ENCODE results near the gene TRDMT1.

TRDMT1 gene

GRCh38 chr10:17179002-17179401, 22.5 kb downstream of the TRDMT1 start:
- DNase-seq (ENCODE audit: low read depth in 2 of 3, low spot score in 2 of 3): no peak

GRCh38 chr10:17178006-17178405, 23.5 kb downstream of the TRDMT1 start:
- DNase-seq (ENCODE audit: low read depth in 2 of 3, low spot score in 2 of 3): no peak

GRCh38 chr10:17177014-17177413, 24.5 kb downstream of the TRDMT1 start:
- no peak for DNase-seq (ENCODE audit: low read depth in 2 of 3, low spot score in 2 of 3)

- DNase-seq (ENCODE audit: low read depth in 2 of 3, low spot score in 2 of 3): no peak
These were observed 25.4 kb downstream of the TRDMT1 start for GRCh38 chr10:17176091-17176490.

- DNase-seq (ENCODE audit: low read depth in 2 of 3, low spot score in 2 of 3): no peak
These were observed 25.9 kb downstream of the TRDMT1 start for GRCh38 chr10:17175551-17175950.

GRCh38 chr10:17174626-17175025, 26.8 kb downstream of the TRDMT1 start:
- no peak for DNase-seq (ENCODE audit: low read depth in 2 of 3, low spot score in 2 of 3)

- DNase-seq (ENCODE audit: low read depth in 2 of 3, low spot score in 2 of 3): no peak
These were observed 30.3 kb downstream of the TRDMT1 start for GRCh38 chr10:17171141-17171641.

GRCh38 chr10:17169803-17170202, 31.7 kb downstream of the TRDMT1 start:
- no peak for DNase-seq (ENCODE audit: low read depth in 2 of 3, low spot score in 2 of 3)

- DNase-seq (ENCODE audit: low read depth in 2 of 3, low spot score in 2 of 3): no peak
These were observed 34.8 kb downstream of the TRDMT1 start for GRCh38 chr10:17166699-17167098.

GRCh38 chr10:17162828-17163227, 38.6 kb downstream of the TRDMT1 start:
- DNase-seq (ENCODE audit: low read depth in 2 of 3, low spot score in 2 of 3): no peak

GRCh38 chr10:17161775-17162174, 39.7 kb downstream of the TRDMT1 start:
- DNase-seq (ENCODE audit: low read depth in 2 of 3, low spot score in 2 of 3): no peak

- no peak for DNase-seq (ENCODE audit: low read depth in 2 of 3, low spot score in 2 of 3)
These were observed 44.4 kb downstream of the TRDMT1 start for GRCh38 chr10:17157024-17157423.

GRCh38 chr10:17155826-17156225, 45.6 kb downstream of the TRDMT1 start:
- no peak for DNase-seq (ENCODE audit: low read depth in 2 of 3, low spot score in 2 of 3)

GRCh38 chr10:17154116-17154515, 47.4 kb downstream of the TRDMT1 start:
- DNase-seq (ENCODE audit: low read depth in 2 of 3, low spot score in 2 of 3): no peak

GRCh38 chr10:17153321-17153720, 48.2 kb downstream of the TRDMT1 start:
- no peak for DNase-seq (ENCODE audit: low read depth in 2 of 3, low spot score in 2 of 3)

GRCh38 chr10:17151716-17152115, 49.8 kb downstream of the TRDMT1 start:
- no peak for DNase-seq (ENCODE audit: low read depth in 2 of 3, low spot score in 2 of 3)

- no peak for DNase-seq (ENCODE audit: low read depth in 2 of 3, low spot score in 2 of 3)
These were observed 53.5 kb downstream of the TRDMT1 start for GRCh38 chr10:17147884-17148489.

GRCh38 chr10:17146892-17147291, 54.6 kb downstream of the TRDMT1 start:
- no peak for DNase-seq (ENCODE audit: low read depth in 2 of 3, low spot score in 2 of 3)

GRCh38 chr10:17145239-17145638, 56.2 kb downstream of the TRDMT1 start:
- DNase-seq (ENCODE audit: low read depth in 2 of 3, low spot score in 2 of 3): no peak

- peak; percentile 4 to 17 (median 10) for DNase-seq (ENCODE audit: low read depth in 2 of 3, low spot score in 2 of 3)
These were observed 56.7 kb downstream of the TRDMT1 start for GRCh38 chr10:17144757-17145156.

- DNase-seq (ENCODE audit: low read depth in 2 of 3, low spot score in 2 of 3): no peak
These were observed 57.4 kb downstream of the TRDMT1 start for GRCh38 chr10:17144032-17144431.

- no peak for DNase-seq (ENCODE audit: low read depth in 2 of 3, low spot score in 2 of 3)
These were observed 58.3 kb downstream of the TRDMT1 start for GRCh38 chr10:17143055-17143690.
